ENCODE results near the gene PLS3.
"Not testable (repeated sequence)": the region's sequence is repeated elsewhere in the genome, so short reads cannot be mapped to it uniquely, and the experiment has no call there.

PLS3 gene

GRCh38 chrX:115609621-115610020 is 48.6 kb downstream of the PLS3 start:
- DNase-seq (ENCODE audit: low read depth), result no peak

GRCh38 chrX:115616943-115617563 is 56.1 kb downstream of the PLS3 start:
- DNase-seq (ENCODE audit: low read depth), result no peak

- DNase-seq (ENCODE audit: low read depth), result no peak
Measured at GRCh38 chrX:115622534-115622933, 61.6 kb downstream of the PLS3 start.

GRCh38 chrX:115624916-115625315 is 63.9 kb downstream of the PLS3 start:
- DNase-seq (ENCODE audit: low read depth), result no peak

GRCh38 chrX:115625572-115626301 is 64.8 kb downstream of the PLS3 start:
- no peak for DNase-seq (ENCODE audit: low read depth)

GRCh38 chrX:115630204-115630603 is 69.2 kb downstream of the PLS3 start:
- no peak for DNase-seq (ENCODE audit: low read depth)

GRCh38 chrX:115632455-115632854 is 71.5 kb downstream of the PLS3 start:
- no peak for DNase-seq (ENCODE audit: low read depth)

GRCh38 chrX:115633397-115633796 is 72.4 kb downstream of the PLS3 start:
- not testable (repeated sequence) for DNase-seq (ENCODE audit: low read depth)

- DNase-seq (ENCODE audit: low read depth), result no peak
Measured at GRCh38 chrX:115639334-115639880, 78.4 kb downstream of the PLS3 start.

- no peak for DNase-seq (ENCODE audit: low read depth)
Measured at GRCh38 chrX:115642311-115642710, 81.3 kb downstream of the PLS3 start.

- no peak for DNase-seq (ENCODE audit: low read depth)
Measured at GRCh38 chrX:115642895-115643530, 82.0 kb downstream of the PLS3 start.

GRCh38 chrX:115644397-115644796 is 83.4 kb downstream of the PLS3 start:
- not testable (repeated sequence) for DNase-seq (ENCODE audit: low read depth)

- DNase-seq (ENCODE audit: low read depth), result no peak
Measured at GRCh38 chrX:115649461-115650063, 88.6 kb downstream of the PLS3 start.

- no peak for DNase-seq (ENCODE audit: low read depth)
Measured at GRCh38 chrX:115650449-115650848, 89.5 kb downstream of the PLS3 start.

GRCh38 chrX:115650916-115651315 is 89.9 kb downstream of the PLS3 start:
- no peak for DNase-seq (ENCODE audit: low read depth)

- no peak for DNase-seq (ENCODE audit: low read depth)
Measured at GRCh38 chrX:115652221-115652620, 91.2 kb downstream of the PLS3 start.

- no peak for DNase-seq (ENCODE audit: low read depth)
Measured at GRCh38 chrX:115665122-115665521, 104.1 kb downstream of the PLS3 start.

GRCh38 chrX:115679460-115679859 is 118.5 kb downstream of the PLS3 start:
- DNase-seq (ENCODE audit: low read depth), result no peak

GRCh38 chrX:115687595-115687994 is 126.6 kb downstream of the PLS3 start:
- no peak for DNase-seq (ENCODE audit: low read depth)

- DNase-seq (ENCODE audit: low read depth), result no peak
Measured at GRCh38 chrX:115689931-115690330, 129.0 kb downstream of the PLS3 start.

- peak; percentile 1 for DNase-seq (ENCODE audit: low read depth)
Measured at GRCh38 chrX:115690511-115691216, 129.7 kb downstream of the PLS3 start.

GRCh38 chrX:115693476-115693875 is 132.5 kb downstream of the PLS3 start:
- DNase-seq (ENCODE audit: low read depth), result no peak
